RWPE1 (cell line): Measurements from ENCODE around the gene NUDCD2.

Source experiments
- CTCF ChIA-PET: fragments of 350-600 bp; sonication (Branson Sonifier 250); formaldehyde crosslinking; extraction: SDS; loops from one replicate; lab custom pipeline; 2021; lab: Yijun Ruan, JAX
- POLR2A ChIA-PET: fragments of 400-600 bp; formaldehyde crosslinking; extraction: SDS; loops from one replicate; lab custom pipeline; 2020; ENCODE audit warnings: antibody characterized with exemption; ENCODE audit not compliant: low non-redundant PET; lab: Yijun Ruan, JAX
- DNase-seq: peaks from one replicate; pipeline ENCODE4 v3.0.0; 2012; ENCODE audit warnings: low spot score
- H3K27ac ChIP-seq: fragments of 450-650 bp; 2 replicates; pipeline ENCODE4 v1.5.1; 2017
- TF ChIP-seq, protein P1 (sequence below): fragments of 450-650 bp; conservative IDR thresholded peaks from 2 replicates; pipeline ENCODE4 v1.5.1; 2017; ENCODE audit warnings: low read depth, mild to moderate bottlenecking

The NUDCD2 gene

DNA sequence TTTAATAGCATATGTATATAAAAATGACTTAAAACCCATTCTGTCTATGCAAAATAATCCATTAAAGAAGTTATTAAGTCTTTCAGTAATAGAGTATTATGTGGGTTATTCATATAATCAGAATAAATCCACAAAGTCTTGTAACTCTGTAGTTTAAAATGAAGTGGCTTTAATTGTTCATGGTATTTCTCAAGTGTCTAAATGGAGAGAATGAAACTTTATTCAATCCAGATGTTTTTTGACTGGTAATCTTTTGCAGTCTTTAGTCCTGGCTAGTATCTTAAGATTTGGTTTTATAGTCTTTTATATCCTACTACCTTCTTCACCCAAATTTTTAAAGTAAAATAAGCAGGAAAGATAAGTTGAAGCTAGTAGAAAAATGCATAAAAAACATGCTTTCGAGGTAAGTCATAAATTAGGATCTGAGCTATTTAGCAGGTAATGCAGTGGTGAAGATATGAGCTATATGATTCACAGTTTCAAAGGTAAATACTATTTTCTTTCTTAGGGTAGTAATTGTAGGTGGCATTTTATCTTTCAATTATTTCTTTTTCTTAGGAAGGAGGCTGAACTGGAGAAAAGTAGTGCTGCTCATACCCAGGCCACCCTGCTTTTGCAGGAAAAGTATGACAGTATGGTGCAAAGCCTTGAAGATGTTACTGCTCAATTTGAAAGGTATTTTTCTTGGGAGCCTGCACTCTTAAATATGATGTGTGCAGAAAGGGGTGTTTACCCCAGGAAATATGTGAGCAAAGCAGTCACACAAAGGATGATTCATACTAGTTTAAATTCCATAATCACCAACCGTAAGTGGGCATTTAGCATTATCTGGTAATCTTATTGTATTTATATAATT lies 18.5 kb upstream of the NUDCD2 start:
- TF ChIP-seq, protein P1, sequence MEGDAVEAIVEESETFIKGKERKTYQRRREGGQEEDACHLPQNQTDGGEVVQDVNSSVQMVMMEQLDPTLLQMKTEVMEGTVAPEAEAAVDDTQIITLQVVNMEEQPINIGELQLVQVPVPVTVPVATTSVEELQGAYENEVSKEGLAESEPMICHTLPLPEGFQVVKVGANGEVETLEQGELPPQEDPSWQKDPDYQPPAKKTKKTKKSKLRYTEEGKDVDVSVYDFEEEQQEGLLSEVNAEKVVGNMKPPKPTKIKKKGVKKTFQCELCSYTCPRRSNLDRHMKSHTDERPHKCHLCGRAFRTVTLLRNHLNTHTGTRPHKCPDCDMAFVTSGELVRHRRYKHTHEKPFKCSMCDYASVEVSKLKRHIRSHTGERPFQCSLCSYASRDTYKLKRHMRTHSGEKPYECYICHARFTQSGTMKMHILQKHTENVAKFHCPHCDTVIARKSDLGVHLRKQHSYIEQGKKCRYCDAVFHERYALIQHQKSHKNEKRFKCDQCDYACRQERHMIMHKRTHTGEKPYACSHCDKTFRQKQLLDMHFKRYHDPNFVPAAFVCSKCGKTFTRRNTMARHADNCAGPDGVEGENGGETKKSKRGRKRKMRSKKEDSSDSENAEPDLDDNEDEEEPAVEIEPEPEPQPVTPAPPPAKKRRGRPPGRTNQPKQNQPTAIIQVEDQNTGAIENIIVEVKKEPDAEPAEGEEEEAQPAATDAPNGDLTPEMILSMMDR = no peak
- ChIA-PET CTCF (no interaction called here), POLR2A (no interaction called here)
- no peak overlapping the region for H3K27ac ChIP-seq
- peak; percentile 46 for DNase-seq

GRCh38 chr5:163475411-163475810 lies 15.5 kb upstream of the NUDCD2 start:
- ChIA-PET CTCF (no interaction called here), POLR2A (no interaction called here)
- H3K27ac ChIP-seq = no peak overlapping the region
- no peak for DNase-seq
- TF ChIP-seq, protein P1 = no peak

DNA sequence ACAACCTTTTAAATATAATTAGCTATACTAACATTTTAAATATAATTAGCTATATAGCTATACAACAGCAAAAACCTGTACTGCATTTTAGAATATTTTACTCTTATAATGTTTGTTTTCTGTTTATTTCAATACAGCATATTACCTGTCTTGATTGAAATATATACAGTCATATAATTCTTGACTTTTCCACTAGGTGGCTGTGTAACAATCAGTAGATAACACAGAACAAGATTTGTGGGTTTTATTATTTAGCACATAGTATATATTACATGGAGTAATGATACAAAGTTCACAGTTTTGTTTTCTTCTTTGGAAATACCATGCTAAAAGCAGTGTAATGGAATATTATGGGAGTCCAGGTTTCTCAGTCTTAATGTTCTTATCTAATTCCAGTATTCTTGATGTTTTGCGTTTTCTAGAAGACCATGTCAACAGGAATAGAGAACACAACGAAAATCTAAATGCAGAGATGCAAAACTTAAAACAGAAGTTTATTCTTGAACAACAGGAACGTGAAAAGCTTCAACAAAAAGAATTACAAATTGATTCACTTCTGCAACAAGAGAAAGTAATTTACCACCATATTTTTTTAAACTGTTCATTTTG lies 13.8 kb upstream of the NUDCD2 start:
- TF ChIP-seq, protein P1 = peak; percentile 71

DNA sequence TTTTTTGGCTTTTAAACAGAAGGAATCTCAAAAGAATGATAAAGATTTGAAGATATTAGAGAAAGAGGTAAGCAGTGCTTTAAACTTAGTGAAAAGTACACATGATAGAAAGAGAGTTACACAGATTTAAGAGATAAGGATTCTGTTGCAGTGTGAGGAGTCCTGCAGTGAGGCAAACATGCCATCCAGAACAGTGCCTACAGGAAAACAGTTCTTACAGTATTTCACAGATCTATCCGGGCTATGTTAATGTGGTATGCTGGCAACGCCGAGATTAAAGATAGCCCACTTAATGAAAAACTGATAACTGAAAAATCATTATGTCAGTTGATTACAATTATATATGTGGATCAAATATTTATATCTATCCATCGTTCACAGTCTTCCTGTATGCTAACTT lies 7.8 kb upstream of the NUDCD2 start:
- H3K27ac ChIP-seq = no peak overlapping the region
- no peak for DNase-seq
- ChIA-PET POLR2A (no interaction called here), CTCF (no interaction called here)
- TF ChIP-seq, protein P1 = no peak

More for the DNA sequence above, 13.8 kb upstream of the NUDCD2 start:
- no peak overlapping the region for H3K27ac ChIP-seq
- peak; percentile 40 for DNase-seq
- ChIA-PET POLR2A (no interaction called here), CTCF (interaction anchor here (0.6 to 1.0 kb wide), 6 partner anchors 9 to 29 kb away, joined by 3 to 7 read pairs (median 3); partner anchors contain the start of gene NUDCD2)

DNA sequence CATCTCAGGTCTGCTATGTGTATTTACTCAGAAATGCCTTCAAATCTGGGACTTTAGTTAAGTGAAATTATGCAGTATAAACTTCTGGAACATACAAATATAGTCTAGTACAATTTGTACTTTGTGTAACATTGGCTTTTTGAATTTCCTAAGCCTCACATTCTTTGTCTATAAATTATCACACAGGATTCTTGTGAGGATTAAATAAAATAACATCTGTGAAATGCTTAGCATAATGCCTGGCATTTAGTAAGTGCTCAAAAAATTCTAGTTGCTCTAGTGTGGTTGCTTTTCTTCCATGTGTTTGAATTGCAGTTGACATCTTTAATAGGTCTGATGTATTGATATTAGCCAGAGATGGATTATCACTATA lies 3.1 kb upstream of the NUDCD2 start:
- H3K27ac ChIP-seq = peak overlapping the region; percentile 85; the same call in 1 of the 2 replicates
- CTCF ChIA-PET = interaction anchor here (1.4 kb wide), 1 partner anchor 40 kb away, joined by 5 read pairs; no protein-coding TSS in a partner anchor
- POLR2A ChIA-PET = interaction anchor here (0.7 kb wide), 1 partner anchor 81 kb away, joined by 5 read pairs; no protein-coding TSS in a partner anchor
- no peak for DNase-seq
- TF ChIP-seq, protein P1 = no peak

DNA sequence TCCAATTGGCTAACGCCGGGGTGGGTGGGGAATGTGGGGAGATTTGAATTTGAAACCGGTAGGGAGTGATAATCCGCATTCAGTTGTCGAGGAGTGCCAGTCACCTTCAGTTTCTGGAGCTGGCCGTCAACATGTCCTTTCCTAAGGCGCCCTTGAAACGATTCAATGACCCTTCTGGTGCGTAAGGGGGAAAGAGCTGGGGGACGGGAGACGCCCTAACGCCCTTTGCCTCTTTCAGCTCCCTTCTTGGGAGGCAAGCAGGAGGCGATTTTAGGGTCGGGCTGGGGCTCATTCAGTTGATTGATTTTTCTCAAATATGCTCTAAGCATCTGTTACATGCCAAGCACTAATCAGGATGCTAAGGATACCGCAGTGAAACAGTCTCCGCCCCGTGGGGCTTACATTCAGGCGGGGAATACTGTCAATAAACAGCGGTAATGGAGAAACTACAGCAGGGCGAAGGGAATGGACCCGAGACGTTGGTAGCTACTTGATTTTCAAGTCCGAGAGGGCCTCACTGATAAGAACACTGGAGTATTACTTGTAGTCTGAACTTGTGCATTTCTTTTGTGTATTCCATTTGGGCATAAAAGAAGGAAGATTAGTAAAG lies 765 bp upstream of the NUDCD2 start, which contains the start of gene HMMR:
TSS of gene HMMR (plus strand) at position 71 of the 610 bp plus-strand sequence. CDS start at position 132, 61 bp downstream.
- DNase-seq = no peak
- POLR2A ChIA-PET = interaction anchor here (0.6 to 1.7 kb wide), 6 partner anchors 23 to 48 kb away, joined by 3 to 7 read pairs (median 6); partner anchors contain the start of genes CCNG1 and MAT2B
- TF ChIP-seq, protein P1 = no peak
- CTCF ChIA-PET = interaction anchor here (0.5 to 2.4 kb wide), 2 partner anchors 11 to 47 kb away, joined by 3 to 7 read pairs; no protein-coding TSS in a partner anchor
- H3K27ac ChIP-seq = peak within 1 kb of the TSS; percentile 99
